HL-60 (cell line): ENCODE data around the gene PROCA1.

Experiments used
- DNase-seq, 2 experiments: peaks; one replicate each; pipeline ENCODE4 v3.0.0-alpha.2; 2010 to 2020; ENCODE audit warnings: low read depth in 1 of 2, low spot score in 1 of 2
- H3K27ac ChIP-seq: fragments of 250-450 bp; sonication (Bioruptor Pico); replicated peaks from 2 replicates; pipeline ENCODE4 v1.5.1; 2020; ENCODE audit warnings: mild to moderate bottlenecking, moderate library complexity
- H3K27me3 ChIP-seq: fragments of 250-450 bp; sonication (Bioruptor Pico); 2 replicates; pipeline ENCODE4 v1.5.1; 2021; ENCODE audit warnings: mild to moderate bottlenecking, moderate library complexity; ENCODE audit not compliant: insufficient read depth, poor library complexity, severe bottlenecking
- H3K4me3 ChIP-seq: replicated peaks from 2 replicates; pipeline ENCODE4 v1.5.1; 2011; ENCODE audit warnings: mild to moderate bottlenecking, control low read depth, low read length; ENCODE audit not compliant: insufficient read depth
- CTCF ChIP-seq: IDR thresholded peaks from one replicate; pipeline ENCODE4 v1.5.1; 2011; ENCODE audit warnings: low read length, control low read depth, inconsistent platforms; ENCODE audit not compliant: insufficient read depth
- GABPA ChIP-seq: IDR thresholded peaks from 2 replicates; pipeline ENCODE4 v1.6.1; 2012; ENCODE audit warnings: low read depth
- POLR2AphosphoS5 ChIP-seq: IDR thresholded peaks from 2 replicates; pipeline ENCODE4 v1.6.1; 2012; ENCODE audit warnings: low read depth
- REST ChIP-seq: IDR thresholded peaks from 2 replicates; pipeline ENCODE4 v1.6.1; 2012; ENCODE audit warnings: low read depth; ENCODE audit not compliant: insufficient replicate concordance
- SPI1 ChIP-seq: IDR thresholded peaks from 2 replicates; pipeline ENCODE4 v1.6.1; 2012; ENCODE audit warnings: low read depth, mild to moderate bottlenecking, borderline replicate concordance

Gene PROCA1

GRCh38 chr17:28700830-28701492 is 10.7 kb downstream of the PROCA1 start:
- Histone ChIP-seq H3K27me3 (no peaks in the 10 kb centered on the region), H3K27ac (no peak overlapping the region), H3K4me3 (no peak overlapping the region)
- no peak for DNase-seq
- TF ChIP-seq REST (no peak), SPI1 (no peak), POLR2AphosphoS5 (no peak), CTCF (no peak), GABPA (no peak)

DNA sequence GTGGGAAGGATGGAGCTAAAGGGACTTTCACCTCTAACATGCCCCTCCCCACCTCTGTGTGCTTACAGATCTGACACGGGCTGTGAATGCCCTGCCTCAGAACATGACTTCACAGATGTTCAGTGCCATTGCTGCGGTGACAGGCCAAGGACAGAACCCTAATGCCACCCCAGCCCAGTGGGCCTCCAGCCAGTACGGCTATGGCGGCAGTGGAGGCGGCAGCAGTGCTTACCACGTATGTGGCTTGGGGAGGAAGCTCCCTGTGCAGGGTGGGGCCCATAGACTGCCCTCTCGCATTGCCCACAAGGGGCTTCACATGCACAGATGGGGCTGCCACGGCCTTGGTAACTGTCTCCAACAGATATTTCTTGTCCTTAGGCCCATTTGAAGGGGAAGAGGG is 11.4 kb downstream of the PROCA1 start:
- TF ChIP-seq GABPA (no peak), CTCF (no peak), POLR2AphosphoS5 (no peak), REST (no peak), SPI1 (no peak)
- no peak overlapping the region for H3K27ac ChIP-seq
- no peak overlapping the region for H3K4me3 ChIP-seq
- H3K27me3 ChIP-seq: no peaks in the 10 kb centered on the region
- no peak for DNase-seq

GRCh38 chr17:28698253-28698941 is 13.3 kb downstream of the PROCA1 start:
- no peak overlapping the region for H3K4me3 ChIP-seq
- H3K27me3 ChIP-seq: no peaks in the 10 kb centered on the region
- TF ChIP-seq GABPA (no peak), SPI1 (peak; percentile 88)
- peak in 1 of 2 experiments; percentile 39 for DNase-seq
- no peak overlapping the region for H3K27ac ChIP-seq

GRCh38 chr17:28693869-28694268 is 17.8 kb downstream of the PROCA1 start:
- TF ChIP-seq SPI1 (no peak), CTCF (no peak), REST (no peak), GABPA (no peak), POLR2AphosphoS5 (no peak)
- H3K4me3 ChIP-seq: no peak overlapping the region

More at GRCh38 chr17:28693869-28694268, 17.8 kb downstream of the PROCA1 start:
- DNase-seq: no peak
- Histone ChIP-seq H3K27ac (no peak overlapping the region), H3K27me3 (no peaks in the 10 kb centered on the region)
